Fibroblast of skin of left quadriceps (primary cell): ENCODE data around the gene IFNAR2.
"Not testable (repeated sequence)": the region's sequence is repeated elsewhere in the genome, so short reads cannot be mapped to it uniquely, and the experiment has no call there.

Experiments
- DNase-seq, 2 experiments: peaks; one replicate each; pipeline ENCODE4 v3.0.0-alpha.2; 2013; ENCODE audit warnings: low read depth in 2 of 2

IFNAR2 gene

DNA sequence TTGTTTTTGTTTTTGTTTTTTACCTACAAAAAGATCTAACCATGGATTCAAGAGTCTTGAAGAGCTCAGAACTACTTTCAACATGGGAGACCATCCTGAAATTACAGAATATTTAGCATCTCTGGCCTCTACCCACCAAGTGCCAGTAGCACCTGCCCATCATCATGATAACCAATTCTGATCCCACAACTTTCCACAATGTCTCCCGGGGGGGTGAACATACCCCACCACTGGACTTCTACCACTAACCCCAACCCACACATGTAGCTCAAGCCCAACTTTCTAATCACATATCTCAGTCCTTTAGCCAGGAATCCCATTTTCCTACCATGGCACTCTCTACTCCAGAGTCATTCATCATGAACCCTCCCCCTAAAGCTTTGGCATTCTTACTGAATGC is 15.7 kb upstream of the IFNAR2 start:
- no peak for DNase-seq

DNA sequence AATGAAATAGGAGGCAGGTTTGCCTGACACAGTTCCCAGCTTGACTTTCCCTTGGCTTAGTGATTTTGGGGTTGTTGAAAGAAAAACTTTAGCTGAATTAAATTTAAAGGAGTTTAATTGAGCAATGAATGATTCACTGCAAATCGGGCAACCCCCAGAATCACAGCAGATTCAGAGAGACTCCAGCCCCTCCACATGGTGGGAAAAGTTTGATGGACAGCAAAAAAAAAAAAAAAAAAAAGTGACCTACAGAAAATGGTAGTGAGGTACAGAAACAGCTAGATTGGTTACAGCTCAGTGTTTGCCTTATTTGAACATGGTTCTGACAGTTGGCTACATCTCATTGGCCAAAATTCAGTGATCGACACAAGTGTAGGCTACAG is 12.6 kb upstream of the IFNAR2 start:
- no peak for DNase-seq

DNA sequence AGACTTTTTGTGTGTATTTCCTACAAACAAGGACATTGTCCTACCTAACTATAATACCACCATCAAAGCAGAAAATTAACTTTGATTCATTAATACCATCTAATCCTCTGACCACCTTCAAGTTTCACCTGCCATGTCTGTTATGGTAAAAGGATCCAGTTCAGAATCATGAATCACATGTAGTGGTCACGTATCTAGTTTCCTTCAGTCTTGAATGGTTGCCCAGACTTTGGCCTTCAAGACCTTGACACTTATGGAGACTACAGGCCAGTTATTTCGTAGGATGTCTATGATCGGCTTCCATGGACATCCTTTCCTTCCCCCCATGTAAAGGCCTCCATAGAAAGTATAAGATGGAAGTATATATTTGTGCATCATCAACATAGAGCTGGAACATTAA is 10.4 kb upstream of the IFNAR2 start:
- DNase-seq: no peak

DNA sequence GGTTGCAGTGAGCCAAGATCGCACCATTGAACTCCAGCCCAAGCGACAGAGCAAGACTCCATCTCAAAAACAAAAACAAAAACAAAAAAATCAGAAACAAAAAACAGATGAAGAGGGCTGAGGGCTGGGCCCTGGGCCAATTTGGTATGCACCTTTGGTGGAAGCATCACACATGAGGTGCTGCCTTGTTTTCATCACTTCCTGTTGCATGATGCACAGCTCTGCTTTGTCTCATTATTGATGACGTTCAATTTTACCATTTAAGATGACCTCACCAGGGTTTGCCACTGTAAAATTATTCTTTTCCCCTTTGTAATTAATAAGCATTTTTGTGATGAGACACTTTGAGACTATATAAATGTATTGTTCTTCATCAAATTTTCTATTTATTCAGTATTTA is 9.8 kb upstream of the IFNAR2 start:
- no peak for DNase-seq

DNA sequence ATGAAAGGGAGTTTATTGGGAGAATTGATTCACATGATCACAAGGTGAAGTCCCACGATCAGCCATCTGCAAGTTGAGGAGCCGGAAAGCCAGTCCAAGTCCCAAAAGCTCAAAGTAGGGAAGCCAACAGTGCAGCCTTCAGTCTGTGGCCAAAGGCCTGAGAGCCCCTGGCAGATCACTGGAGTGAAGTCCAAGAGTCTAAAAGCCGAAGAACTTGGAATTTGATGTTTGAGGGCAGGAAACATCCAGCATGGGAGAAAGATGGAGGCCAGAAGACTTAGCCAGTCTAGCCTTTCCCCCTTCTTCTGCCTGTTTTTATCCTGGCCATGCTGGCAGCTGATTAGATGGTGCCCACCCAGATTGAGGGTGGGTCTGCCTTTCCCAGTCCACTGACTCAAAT is 4.4 kb upstream of the IFNAR2 start:
- not testable (repeated sequence) for DNase-seq

DNA sequence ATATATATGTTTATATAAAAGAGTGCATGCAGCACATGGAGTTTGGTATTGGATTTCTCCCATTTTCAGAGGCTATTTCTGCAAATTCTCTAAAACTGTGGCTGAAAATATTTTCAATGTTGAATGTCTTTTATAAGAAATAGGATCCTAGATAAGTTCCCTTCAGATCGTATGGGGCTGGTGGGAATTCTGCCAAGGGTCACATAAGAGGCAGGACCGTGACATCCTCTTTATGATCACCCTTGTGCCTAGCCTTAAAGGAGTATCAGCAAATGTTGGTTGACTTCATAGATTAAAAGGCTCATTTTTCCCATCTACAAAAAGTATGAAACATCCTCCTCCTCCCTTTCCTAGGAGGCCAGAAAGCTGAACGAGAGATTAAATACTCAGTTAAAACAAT is 1.3 kb upstream of the IFNAR2 start:
- DNase-seq: no peak

DNA sequence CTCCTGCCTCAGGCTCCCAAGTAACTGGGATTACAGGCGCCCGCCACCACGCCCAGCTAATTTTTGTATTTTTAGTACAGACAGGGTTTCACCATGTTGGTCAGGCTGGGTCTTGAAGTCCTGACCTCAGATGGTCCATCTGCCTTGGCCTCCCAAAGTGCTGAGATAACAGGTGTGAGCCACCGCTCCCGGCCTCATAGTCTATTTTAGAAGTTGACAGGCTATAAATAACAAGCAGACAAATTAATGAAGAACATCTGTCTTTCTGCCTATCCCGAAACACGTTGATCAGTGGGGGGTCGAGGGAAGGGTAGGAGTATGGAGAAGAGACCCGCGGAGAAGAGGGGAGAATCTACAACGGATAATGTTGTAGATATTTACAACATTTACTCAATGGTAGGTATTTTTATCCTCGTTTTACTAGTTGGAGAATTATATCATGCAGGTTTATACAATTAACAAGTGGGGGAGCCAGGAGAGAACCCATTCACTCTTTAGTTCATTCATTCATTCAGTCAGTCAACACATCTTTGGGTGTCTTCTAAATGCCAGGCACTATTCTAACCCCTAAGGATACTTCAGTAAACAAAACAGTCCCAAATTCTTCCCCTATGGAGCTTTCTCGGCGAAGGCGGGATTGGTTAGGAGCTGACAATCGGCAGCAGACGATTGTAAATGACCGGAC is 497 bp upstream of the IFNAR2 start:
- no peak for DNase-seq

DNA sequence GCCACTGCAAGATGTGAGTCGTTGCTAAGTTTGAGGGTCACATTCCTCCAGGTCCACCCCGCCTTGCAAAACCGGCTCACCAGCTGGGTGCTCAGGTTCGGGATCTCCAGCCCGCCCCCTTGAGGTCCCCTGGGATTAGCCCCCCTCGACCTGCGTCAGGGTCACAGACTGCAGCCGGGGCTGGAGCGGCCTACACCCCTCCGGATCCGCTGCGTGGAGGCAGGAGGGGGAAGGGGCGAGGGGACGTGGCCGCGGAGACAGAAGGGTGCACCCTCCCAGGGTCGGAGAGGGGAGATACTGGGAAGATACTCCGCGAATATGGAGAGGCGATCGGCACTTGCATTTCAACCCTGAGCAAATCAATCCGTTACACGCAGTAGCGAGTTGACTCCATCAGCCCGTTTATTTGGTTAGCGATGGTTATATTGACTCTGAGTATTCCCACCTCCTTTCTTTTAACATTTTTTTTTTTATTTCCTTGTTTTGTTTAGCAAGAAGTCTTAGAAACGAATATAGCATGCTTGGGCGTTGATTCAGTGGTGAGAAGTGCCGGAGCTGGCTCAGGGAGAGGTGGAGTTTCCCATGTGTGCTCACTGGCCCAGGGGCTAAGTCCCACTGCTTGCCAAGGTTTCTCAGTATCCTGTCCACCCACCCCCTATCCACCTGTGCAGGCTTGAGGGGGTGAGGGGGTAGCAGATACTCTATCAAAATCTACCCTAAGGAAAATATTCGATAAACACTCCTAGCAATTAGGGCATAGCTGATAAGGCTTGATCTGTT is 997 bp downstream of the IFNAR2 start:
- DNase-seq: no peak

DNA sequence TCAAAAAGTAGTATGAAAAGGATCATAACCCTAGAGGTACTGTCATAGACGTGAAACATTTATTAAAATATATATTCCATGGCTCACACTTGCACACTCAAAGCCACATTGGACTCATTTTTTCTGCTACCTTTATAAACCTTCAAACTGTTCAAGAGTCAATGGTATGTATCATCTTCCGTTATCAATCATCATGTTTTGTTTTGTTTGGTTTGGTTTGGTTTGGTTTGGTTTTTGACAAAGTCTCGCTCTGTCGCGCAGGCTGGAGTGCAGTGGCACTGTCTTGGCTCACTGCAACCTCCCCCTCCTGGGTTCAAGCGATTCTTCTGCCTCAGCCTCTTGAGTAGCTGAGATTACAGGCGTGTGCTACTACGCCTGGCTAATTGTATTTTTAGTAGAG is 1.8 kb downstream of the IFNAR2 start:
- no peak for DNase-seq

DNA sequence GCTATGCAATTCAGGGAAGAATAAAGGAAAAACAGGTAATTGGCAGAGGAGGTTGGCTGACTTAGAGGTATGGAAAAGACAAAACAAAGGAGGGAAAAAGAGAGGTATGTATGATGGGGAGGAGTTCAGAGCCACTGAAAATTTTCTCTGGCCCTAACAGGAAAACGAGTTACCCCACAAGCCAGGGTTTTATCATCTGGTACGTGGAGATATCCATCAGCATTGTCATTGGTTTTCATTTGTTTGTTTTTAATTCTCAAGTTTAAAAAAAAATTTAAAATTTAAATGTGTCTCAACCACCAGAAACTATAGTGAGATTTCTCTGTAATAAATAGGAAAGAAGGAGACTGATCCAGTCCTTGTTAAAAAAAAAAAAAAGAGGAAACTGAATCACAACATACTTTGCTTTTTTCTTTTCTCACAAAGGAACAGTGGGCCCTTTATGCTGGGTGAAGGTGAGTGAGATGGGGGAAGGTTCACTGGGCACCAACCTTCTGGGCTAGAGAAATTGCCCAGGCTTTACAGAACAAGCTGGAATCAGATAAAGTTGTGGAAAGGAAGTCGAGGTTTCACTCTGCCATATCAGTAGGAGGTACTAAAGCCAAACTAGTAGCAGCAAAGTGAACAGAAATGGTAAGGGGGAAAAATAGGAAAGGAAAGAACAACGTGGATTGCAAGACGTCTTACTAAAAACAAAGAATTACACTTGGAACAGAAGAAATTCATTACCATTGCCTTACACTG is 2.7 kb downstream of the IFNAR2 start:
- no peak for DNase-seq

DNA sequence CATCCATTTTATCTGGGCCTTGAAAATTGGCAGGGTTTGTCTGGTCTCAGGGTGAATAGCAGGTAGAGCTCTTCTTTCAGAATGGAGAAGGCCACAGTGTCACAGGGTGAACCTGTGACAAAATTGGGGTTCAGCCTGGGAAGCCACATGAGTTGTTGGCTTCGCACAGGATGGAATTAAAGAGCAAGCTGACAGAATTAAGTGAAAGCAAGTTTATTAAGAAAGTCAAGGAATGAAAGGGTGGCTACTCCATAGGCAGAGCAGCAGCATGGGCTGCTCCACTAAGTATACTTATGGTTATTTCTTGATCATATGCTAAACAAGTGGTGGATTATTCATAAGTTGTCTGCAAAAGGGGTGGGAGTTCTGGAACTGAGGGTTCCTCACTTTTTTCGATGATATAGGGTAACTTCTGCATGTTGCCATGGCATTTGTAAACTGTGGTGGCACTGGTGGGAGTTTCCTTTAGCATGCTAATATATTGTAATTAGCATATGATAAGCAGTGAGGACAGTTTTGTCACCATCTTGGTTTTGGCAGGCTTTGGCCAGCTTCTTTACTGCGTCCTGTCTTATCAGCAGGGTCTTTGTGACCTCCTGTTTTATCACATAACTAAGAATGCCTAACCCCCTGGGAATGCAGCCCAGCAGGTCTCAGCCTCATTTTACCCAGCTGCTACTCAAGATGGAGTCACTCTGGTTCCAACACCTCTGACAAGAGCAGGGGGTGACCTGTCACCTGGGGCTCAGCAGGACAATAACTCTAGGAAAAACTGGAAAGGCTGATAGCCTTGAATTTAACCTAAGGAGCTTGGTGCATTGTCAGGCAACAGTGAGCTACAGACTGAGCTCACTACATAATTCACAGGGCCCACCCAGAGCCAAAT is 5.1 kb downstream of the IFNAR2 start:
- no peak for DNase-seq

DNA sequence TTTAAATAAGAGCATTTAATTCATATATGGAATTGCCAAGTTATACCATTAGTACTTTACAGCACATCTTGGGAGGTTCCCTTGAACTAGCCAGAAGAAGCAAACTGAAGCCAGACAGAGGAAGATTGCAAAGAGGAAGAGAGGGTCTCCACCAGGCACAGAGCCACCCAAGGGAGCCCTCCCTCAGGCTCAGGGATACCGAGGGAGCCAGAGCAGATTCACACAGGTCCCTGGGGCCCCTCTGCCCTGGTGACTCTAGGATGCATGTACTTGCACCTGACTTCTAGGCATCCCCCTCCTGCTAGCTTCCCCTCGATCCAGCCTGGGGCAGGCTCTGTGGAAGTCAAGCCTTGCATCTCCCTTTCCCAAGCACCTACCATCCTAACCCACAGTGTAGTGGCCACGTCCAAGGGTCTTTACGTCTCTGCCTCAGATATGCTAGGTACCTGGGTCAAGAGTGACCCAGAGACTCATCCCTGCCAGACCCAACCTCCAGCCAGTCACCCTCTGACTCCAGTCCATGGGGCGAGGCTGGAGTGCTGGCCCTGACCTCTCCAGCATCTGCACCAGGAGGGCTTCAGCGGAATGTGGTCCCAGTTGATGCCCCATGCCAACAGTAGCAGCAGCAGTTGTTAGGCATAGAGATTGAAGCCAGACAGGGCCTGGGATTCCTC is 6.4 kb downstream of the IFNAR2 start:
- DNase-seq: no peak

DNA sequence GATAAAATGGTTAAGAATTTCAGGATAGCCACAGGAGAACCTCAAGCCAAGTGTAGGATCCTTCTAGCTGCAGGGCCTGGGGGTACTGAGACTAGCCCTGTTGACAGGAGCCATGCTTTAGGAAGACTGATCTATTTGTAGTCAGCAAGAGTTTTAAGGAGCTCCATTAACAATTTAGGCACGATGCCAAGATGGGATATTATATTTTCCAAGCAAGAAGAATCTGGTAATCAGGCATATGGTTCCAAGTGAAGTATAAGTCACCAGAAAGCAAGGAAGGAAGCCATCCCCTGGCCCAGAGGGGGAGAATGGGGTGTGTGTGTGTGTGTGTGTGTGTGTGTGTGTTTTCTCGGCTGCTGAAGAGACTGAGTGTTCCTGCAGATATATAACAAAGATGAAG is 7.0 kb downstream of the IFNAR2 start:
- DNase-seq: peak in 1 of 2 experiments; percentile 11

DNA sequence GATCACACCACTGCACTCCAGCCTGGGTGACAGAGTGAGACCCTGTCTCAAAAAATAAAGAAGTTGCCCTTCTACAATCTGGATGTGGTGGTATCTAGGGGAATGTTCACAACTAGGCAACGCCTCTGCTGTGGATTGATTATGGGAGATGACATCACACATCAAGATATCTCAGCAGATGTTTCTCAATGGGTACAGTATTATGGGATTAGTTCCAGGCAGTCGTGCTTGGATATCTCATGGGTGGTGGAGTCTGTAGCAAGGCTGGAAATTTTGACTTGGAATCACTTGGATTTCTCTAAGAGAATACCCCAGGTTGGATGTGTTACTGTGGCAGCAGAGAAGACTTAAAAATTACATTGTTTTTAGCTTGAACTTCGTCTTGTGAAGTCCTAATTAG is 7.7 kb downstream of the IFNAR2 start:
- no peak for DNase-seq

DNA sequence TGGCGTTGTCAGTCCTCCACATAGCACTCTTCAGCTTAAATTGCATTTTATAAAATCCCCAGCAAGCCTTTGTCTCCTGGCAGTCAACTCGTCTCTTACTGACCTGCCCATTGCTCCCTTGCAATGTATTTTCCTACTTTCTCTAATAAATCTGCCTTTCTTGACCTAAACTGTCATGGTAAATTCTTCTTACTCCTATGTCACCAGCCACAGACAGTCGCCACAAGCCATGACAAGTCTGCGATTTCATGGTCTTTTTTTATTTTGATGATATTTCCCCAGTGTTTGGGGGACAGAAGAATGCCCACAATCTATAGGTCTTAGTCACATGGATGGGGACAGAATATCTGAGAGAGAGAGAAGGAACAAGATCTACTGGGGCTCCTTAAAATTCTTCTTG is 8.4 kb downstream of the IFNAR2 start:
- no peak for DNase-seq

DNA sequence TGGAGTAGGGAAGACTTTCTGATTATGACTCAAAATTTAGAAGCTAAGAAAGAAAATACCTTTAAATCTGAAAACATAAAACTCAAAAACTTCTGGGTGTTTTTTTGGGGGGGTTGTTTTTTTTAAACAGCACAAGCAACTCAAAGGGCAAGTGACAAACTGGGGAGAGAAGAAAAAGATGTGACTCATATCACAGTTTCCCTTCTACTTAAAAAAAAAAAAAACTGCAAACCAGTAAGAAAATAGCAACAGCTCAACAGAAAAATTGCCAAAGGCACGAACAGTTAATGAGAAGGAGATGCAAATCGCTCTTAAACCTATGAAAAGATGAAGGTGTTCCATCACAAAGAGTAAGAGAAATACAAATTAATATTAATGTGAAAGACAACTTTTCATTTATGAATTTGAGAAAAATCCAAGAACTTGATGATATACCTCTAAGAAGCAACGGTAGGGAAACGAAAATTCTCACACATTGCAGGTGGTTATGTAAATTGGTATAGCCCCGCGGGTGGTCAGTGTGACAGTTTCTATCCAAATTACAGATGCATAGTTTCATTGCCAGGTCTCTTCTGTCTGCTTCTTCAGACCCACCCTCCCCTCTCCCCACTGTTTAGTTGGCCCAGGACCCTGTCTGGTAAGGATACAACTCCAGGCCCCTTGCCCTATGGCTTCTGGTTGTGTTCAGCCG is 9.0 kb downstream of the IFNAR2 start:
- no peak for DNase-seq

DNA sequence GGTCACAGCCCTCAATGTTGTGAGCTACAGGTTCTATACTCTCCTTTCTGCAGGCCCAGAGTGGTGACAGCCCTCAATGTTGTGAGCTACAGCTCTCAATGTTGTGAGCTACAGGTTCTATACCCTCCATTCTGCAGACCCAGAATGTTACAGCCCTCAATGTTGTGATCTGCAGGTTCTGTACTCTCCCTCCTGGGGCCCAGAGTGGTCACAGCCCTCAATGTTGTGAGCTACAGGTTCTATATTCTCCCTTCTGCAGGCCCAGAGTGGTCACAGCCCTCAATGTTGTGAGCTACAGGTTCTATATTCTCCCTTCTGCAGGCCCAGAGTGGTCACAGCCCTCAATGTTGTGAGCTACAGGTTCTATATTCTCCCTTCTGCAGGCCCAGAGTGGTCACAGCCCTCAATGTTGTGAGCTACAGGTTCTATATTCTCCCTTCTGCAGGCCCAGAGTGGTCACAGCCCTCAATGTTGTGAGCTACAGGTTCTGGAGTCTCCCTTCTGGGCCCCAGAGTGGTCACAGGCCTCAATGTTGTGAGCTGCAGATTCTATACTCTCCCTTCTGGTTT is 9.9 kb downstream of the IFNAR2 start:
- DNase-seq: not testable (repeated sequence)

DNA sequence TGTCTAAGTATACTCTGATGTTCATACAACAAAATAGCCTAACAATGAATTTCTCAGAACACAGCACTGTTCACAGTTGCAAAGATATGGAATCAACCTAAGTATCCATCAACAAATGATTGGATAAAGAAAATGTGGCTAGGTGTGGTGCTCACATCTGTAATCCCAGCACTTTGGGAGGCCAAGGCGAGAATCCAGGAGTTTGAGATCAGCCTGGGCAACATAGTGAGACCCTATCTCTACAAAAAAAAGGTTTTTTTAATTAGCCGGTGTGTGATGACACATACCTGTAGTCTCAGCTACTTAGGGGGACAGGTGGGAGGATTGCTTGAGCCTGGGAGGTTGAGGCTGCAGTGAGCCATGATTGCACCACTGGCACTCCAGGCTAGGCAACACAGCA is 10.7 kb downstream of the IFNAR2 start:
- DNase-seq: no peak

DNA sequence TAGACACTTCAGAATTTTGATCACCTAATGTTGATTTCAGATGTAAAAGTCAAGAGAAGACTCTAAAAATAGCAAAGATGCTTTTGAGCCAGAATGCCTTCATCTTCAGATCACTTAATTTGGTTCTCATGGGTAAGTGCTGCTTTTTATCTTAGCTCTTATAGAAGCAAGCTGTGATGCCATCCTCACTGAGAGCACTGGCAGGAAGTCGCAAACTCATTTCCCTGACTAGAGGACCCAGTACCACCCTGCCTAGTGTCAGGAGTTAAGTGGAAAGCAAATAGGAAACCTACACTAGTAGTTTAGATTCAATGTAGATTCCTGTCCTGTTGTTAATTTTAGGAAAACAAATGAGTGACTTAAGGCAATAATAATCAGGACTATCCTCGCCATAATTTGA is 12.1 kb downstream of the IFNAR2 start:
- DNase-seq: no peak

DNA sequence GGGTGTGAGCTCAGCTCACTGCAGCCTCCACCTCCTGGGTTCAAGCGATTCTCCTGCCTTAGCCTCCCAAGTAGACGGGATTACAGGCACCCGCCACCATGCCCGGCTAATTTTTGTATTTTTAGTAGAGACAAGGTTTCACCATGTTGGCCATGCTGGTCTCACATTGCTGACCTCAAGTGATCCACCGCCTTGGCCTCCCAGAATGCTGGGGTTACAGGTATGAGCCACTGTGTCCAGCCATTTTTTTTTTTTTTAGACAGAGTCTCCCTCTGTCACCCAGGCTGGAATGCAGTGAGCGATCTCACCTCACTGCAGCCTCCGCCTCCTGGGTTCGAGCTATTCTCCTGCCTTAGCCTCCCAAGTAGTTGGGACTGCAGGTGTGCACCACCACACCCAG is 13.1 kb downstream of the IFNAR2 start:
- DNase-seq: not testable (repeated sequence)
